MCF 10A (cell line): ENCODE data around the gene WIPF2. TPM values are rescaled to one million over a fixed set of nuclear protein-coding genes. Genes with fewer than 3 reads are reported as not detected.

Source experiments
- BruUV-seq: library from RNA; stranded (reverse); fragments of 400-500 nt; replicated peaks from 2 replicates; lab custom pipeline; 2021; lab: Mats Ljungman, UMichigan
- CTCF ChIA-PET: fragments of 300-600 bp; sonication (Branson Sonifier 250); formaldehyde crosslinking; extraction: SDS; loops from one replicate; lab custom pipeline; 2021; ENCODE audit warnings: antibody characterized with exemption, inconsistent platforms; lab: Yijun Ruan, JAX
- POLR2A ChIA-PET: fragments of 300-600, 350-650 bp; sonication (Branson Sonifier 250); formaldehyde crosslinking; extraction: SDS; loops from one replicate; lab custom pipeline; 2020; ENCODE audit warnings: antibody characterized with exemption, inconsistent platforms; lab: Yijun Ruan, JAX
- DNase-seq: peaks from one replicate; pipeline ENCODE4 v3.0.0-alpha.2; 2018; ENCODE audit not compliant: unreplicated experiment
- H3K27ac Mint-ChIP-seq: one replicate; pipeline ENCODE4 v1.8.0; 2022; ENCODE audit warnings: mild to moderate bottlenecking, low read depth, mixed read lengths; ENCODE audit not compliant: unreplicated experiment
- H3K27me3 Mint-ChIP-seq: one replicate; pipeline ENCODE4 v1.8.0; 2022; ENCODE audit warnings: mixed read lengths; ENCODE audit not compliant: insufficient read depth, unreplicated experiment
- H3K36me3 Mint-ChIP-seq: one replicate; pipeline ENCODE4 v1.8.0; 2022; ENCODE audit warnings: mild to moderate bottlenecking, moderate library complexity, mixed read lengths; ENCODE audit not compliant: insufficient read depth, unreplicated experiment
- H3K4me1 Mint-ChIP-seq: one replicate; pipeline ENCODE4 v1.8.0; 2022; ENCODE audit warnings: mixed read lengths; ENCODE audit not compliant: insufficient read depth, unreplicated experiment
- H3K4me3 Mint-ChIP-seq: one replicate; pipeline ENCODE4 v1.8.0; 2022; ENCODE audit warnings: mild to moderate bottlenecking, moderate library complexity, mixed read lengths; ENCODE audit not compliant: unreplicated experiment
- H3K9me3 Mint-ChIP-seq: one replicate; pipeline ENCODE4 v1.8.0; 2022; ENCODE audit warnings: mixed read lengths; ENCODE audit not compliant: unreplicated experiment
- CTCF ChIP-seq: fragments of 200-600 bp; IDR thresholded peaks from one replicate; pipeline ENCODE4 v1.8.0; 2022; ENCODE audit warnings: antibody characterized with exemption, mild to moderate bottlenecking; ENCODE audit not compliant: unreplicated experiment
- intact Hi-C: fragments of 100-400 bp; cut with micrococcal nuclease; formaldehyde crosslinking; loops from 2 replicates; pipeline ENCODE4 v1.14.1; 2022
- total RNA-seq: library from RNA; stranded (reverse); gene quantifications from 2 replicates; pipeline ENCODE4 v1.2.3, GENCODE V29; 2022

WIPF2 gene
- total RNA-seq, 1 experiment from 2014 or later = 32.8 TPM

GRCh38 chr17:40264458-40265185, 45.5 kb downstream of the WIPF2 start:
- intact Hi-C loops = no loop called here
- Mint-ChIP-seq H3K27ac (no peak overlapping the region), H3K4me1 (no peaks in the 10 kb centered on the region), H3K27me3 (no peaks in the 10 kb centered on the region), H3K36me3 (peaks cover 43% of the 10 kb centered on the region), H3K9me3 (no peaks in the 10 kb centered on the region), H3K4me3 (no peak overlapping the region)
- TF ChIP-seq CTCF = no peak
- ChIA-PET POLR2A (no interaction called here), CTCF (no interaction called here)
- no TSS peak for BruUV-seq
- no peak for DNase-seq

- no peaks in the 10 kb centered on the region for H3K27me3 Mint-ChIP-seq
- BruUV-seq = no TSS peak
- no peak overlapping the region for H3K27ac Mint-ChIP-seq
- intact Hi-C loops = no loop called here
- no peak for DNase-seq
- TF ChIP-seq CTCF = no peak
- POLR2A ChIA-PET = no interaction called here
- no peaks in the 10 kb centered on the region for H3K9me3 Mint-ChIP-seq
- no peak overlapping the region for H3K4me3 Mint-ChIP-seq
- peaks cover 45% of the 10 kb centered on the region for H3K36me3 Mint-ChIP-seq
- H3K4me1 Mint-ChIP-seq = no peaks in the 10 kb centered on the region
- CTCF ChIA-PET = no interaction called here
Observed at GRCh38 chr17:40265337-40265736, 46.2 kb downstream of the WIPF2 start.

GRCh38 chr17:40266882-40267281, 47.8 kb downstream of the WIPF2 start:
- no peaks in the 10 kb centered on the region for H3K27me3 Mint-ChIP-seq
- ChIA-PET POLR2A (no interaction called here), CTCF (interaction anchor here (0.5 to 0.6 kb wide), 2 partner anchors 92 to 148 kb away, joined by 3 read pairs; no protein-coding TSS in a partner anchor)
- no peak for DNase-seq
- no peak overlapping the region for H3K27ac Mint-ChIP-seq
- H3K36me3 Mint-ChIP-seq = peaks cover 45% of the 10 kb centered on the region
- no peak overlapping the region for H3K4me3 Mint-ChIP-seq
- no peaks in the 10 kb centered on the region for H3K4me1 Mint-ChIP-seq
- H3K9me3 Mint-ChIP-seq = no peaks in the 10 kb centered on the region
- BruUV-seq = no TSS peak
- no peak for TF ChIP-seq CTCF
- intact Hi-C loops = no loop called here

GRCh38 chr17:40268141-40268712, 49.1 kb downstream of the WIPF2 start:
- no peak overlapping the region for H3K4me3 Mint-ChIP-seq
- intact Hi-C loops = no loop called here
- ChIA-PET CTCF (interaction anchor here (0.7 to 1.6 kb wide), 2 partner anchors 10 to 242 kb away, joined by 3 read pairs; no protein-coding TSS in a partner anchor), POLR2A (interaction anchor here (1.3 kb wide), 1 partner anchor 15 kb away, joined by 5 read pairs; no protein-coding TSS in a partner anchor)
- H3K4me1 Mint-ChIP-seq = no peaks in the 10 kb centered on the region
- no peak for TF ChIP-seq CTCF
- no peaks in the 10 kb centered on the region for H3K9me3 Mint-ChIP-seq
- peaks cover 46% of the 10 kb centered on the region for H3K36me3 Mint-ChIP-seq
- no peaks in the 10 kb centered on the region for H3K27me3 Mint-ChIP-seq
- no TSS peak for BruUV-seq
- H3K27ac Mint-ChIP-seq = no peak overlapping the region
- no peak for DNase-seq
